Panc1 (cell line): ENCODE measurements around the gene SLITRK2. TPM values are rescaled to one million over a fixed set of nuclear protein-coding genes. Genes with fewer than 3 reads are reported as not detected.

ENCODE experiments used
- ATAC-seq: fragments of 200-7000 bp; cut with Tn5 transposase; 2 replicates; pipeline ENCODE4 v1.9.1; 2020; ENCODE audit warnings: mild to moderate bottlenecking, moderate library complexity
- BruUV-seq: library from RNA; stranded (reverse); fragments of 400-500 nt; replicated peaks from 2 replicates; lab custom pipeline; 2021; lab: Mats Ljungman, UMichigan
- CTCF ChIA-PET: fragments of 300-600 bp; sonication (Branson Sonifier 250); formaldehyde crosslinking; loops from one replicate; lab custom pipeline; 2022; ENCODE audit warnings: antibody characterized with exemption; lab: Charles Lee
- POLR2A ChIA-PET: fragments of 300-600 bp; sonication (Branson Sonifier 250); formaldehyde crosslinking; loops from one replicate; lab custom pipeline; 2022; ENCODE audit warnings: antibody characterized with exemption; lab: Charles Lee
- DNase-seq: peaks from one replicate; pipeline ENCODE4 v3.0.0-alpha.2; 2010; ENCODE audit warnings: low read depth, low spot score
- H3K27ac ChIP-seq: 2 replicates; pipeline ENCODE4 v1.5.1; 2011; ENCODE audit warnings: mild to moderate bottlenecking, low read length, inconsistent platforms
- H3K27me3 ChIP-seq: fragments of 200-500 bp; sonication (Bioruptor generic); 2 replicates; pipeline ENCODE4 v1.6.0; 2014; ENCODE audit warnings: low read length, inconsistent platforms; ENCODE audit not compliant: control insufficient read depth, insufficient read depth
- H3K36me3 ChIP-seq: fragments of 200-500 bp; sonication (Bioruptor generic); 2 replicates; pipeline ENCODE4 v1.5.1; 2014; ENCODE audit warnings: inconsistent platforms, mild to moderate bottlenecking, low read length, moderate library complexity; ENCODE audit not compliant: control insufficient read depth, insufficient read depth
- H3K4me1 ChIP-seq: 2 replicates; pipeline ENCODE4 v1.5.1; 2011; ENCODE audit warnings: inconsistent platforms, mild to moderate bottlenecking, low read length, moderate library complexity; ENCODE audit not compliant: control insufficient read depth, insufficient read depth
- H3K4me3 ChIP-seq, 2 experiments: 2 replicates each; pipeline ENCODE4 v1.5.1; 2011 to 2012; ENCODE audit warnings: low read depth in 2 of 2, low read length in 2 of 2, mild to moderate bottlenecking in 2 of 2, inconsistent platforms in 1 of 2, moderate library complexity in 1 of 2
- H3K9me3 ChIP-seq: fragments of 200-500 bp; sonication (Bioruptor generic); 2 replicates; pipeline ENCODE4 v1.5.1; 2014; ENCODE audit warnings: low read depth, mild to moderate bottlenecking, inconsistent platforms, low read length, moderate library complexity; ENCODE audit not compliant: control insufficient read depth, insufficient read depth
- CTCF ChIP-seq: fragments of 450-650 bp; IDR thresholded peaks from 2 replicates; pipeline ENCODE4 v1.5.1; 2017; ENCODE audit warnings: mild to moderate bottlenecking
- POLR2AphosphoS5 ChIP-seq: IDR thresholded peaks from 2 replicates; pipeline ENCODE4 v1.6.1; 2012; ENCODE audit warnings: mild to moderate bottlenecking, low read depth, low read length, moderate library complexity
- REST ChIP-seq, 2 experiments: IDR thresholded peaks; 2 replicates each; pipeline ENCODE4 v1.6.1; 2011 to 2012; ENCODE audit warnings: low read depth in 2 of 2, control low read depth in 1 of 2, low read length in 1 of 2, mild to moderate bottlenecking in 1 of 2, moderate library complexity in 1 of 2; ENCODE audit not compliant: insufficient read depth in 1 of 2
- SIN3A ChIP-seq: IDR thresholded peaks from 2 replicates; pipeline ENCODE4 v1.6.1; 2012; ENCODE audit warnings: low read depth, mild to moderate bottlenecking, low read length, moderate library complexity, borderline replicate concordance; ENCODE audit not compliant: insufficient read depth
- TCF7L2 ChIP-seq: IDR thresholded peaks from 2 replicates; pipeline ENCODE4 v1.6.1; 2011; ENCODE audit warnings: mild to moderate bottlenecking, low read depth, low read length, inconsistent platforms
- in situ Hi-C: cut with HindIII; loops from 2 replicates; pipeline ENCODE4 v1.10.0; 2016; ENCODE audit warnings: low sequenced_read_pairs, low pct_unique_long_range_greater_than_20kb
- intact Hi-C: fragments of 100-400 bp; cut with micrococcal nuclease; formaldehyde crosslinking; loops from one replicate; pipeline ENCODE4 v1.10.0; 2022; ENCODE audit not compliant: unreplicated experiment
- total RNA-seq: library from RNA; stranded (reverse); gene quantifications from one replicate; pipeline ENCODE4 v1.2.1, GENCODE V29; 2021; ENCODE audit not compliant: unreplicated experiment

SLITRK2 gene
- total RNA-seq, 1 experiment from 2014 or later = 0.59 TPM

- H3K4me3 ChIP-seq = no peak overlapping the region
- DNase-seq (no peak), ATAC-seq (no peak)
- H3K9me3 ChIP-seq = no peaks in the 10 kb centered on the region
- H3K27ac ChIP-seq = no peak overlapping the region
- POLR2A ChIA-PET = no interaction called here
- no peaks in the 10 kb centered on the region for H3K4me1 ChIP-seq
- CTCF ChIA-PET = interaction anchor here (0.6 kb wide), 1 partner anchor 12 kb away, joined by 4 read pairs; no protein-coding TSS in a partner anchor
- no TSS peak for BruUV-seq
- no peaks in the 10 kb centered on the region for H3K36me3 ChIP-seq
- intact Hi-C loops = no loop called here
- no peaks in the 10 kb centered on the region for H3K27me3 ChIP-seq
- no peak for TF ChIP-seq CTCF
- TF ChIP-seq TCF7L2 = no peak
- no peak for TF ChIP-seq REST (IDR thresholded peaks at IDR 0.05; ENCODE audit: insufficient read depth in 1 of 2, low read depth in 2 of 2, low read length in 1 of 2)
- no peak for TF ChIP-seq SIN3A
- TF ChIP-seq POLR2AphosphoS5 = no peak
- in situ Hi-C loops = no loop called here
Observed at GRCh38 chrX:145826466-145826865, 8.8 kb downstream of the SLITRK2 start.

GRCh38 chrX:145832796-145833195 is 15.2 kb downstream of the SLITRK2 start:
- CTCF ChIA-PET = no interaction called here
- H3K36me3 ChIP-seq = no peaks in the 10 kb centered on the region
- no peak overlapping the region for H3K27ac ChIP-seq
- DNase-seq = no peak
- no peaks in the 10 kb centered on the region for H3K9me3 ChIP-seq
- no peaks in the 10 kb centered on the region for H3K4me1 ChIP-seq
- BruUV-seq = no TSS peak
- POLR2A ChIA-PET = no interaction called here
- in situ Hi-C loops = no loop called here
- no peak for TF ChIP-seq POLR2AphosphoS5
- no peak for TF ChIP-seq SIN3A
- no peak for TF ChIP-seq TCF7L2
- H3K4me3 ChIP-seq = no peak overlapping the region
- intact Hi-C loops = no loop called here
- no peaks in the 10 kb centered on the region for H3K27me3 ChIP-seq
- no peak for ATAC-seq

- H3K36me3 ChIP-seq = no peaks in the 10 kb centered on the region
- ATAC-seq = no peak
- no peaks in the 10 kb centered on the region for H3K9me3 ChIP-seq
- ChIA-PET CTCF (no interaction called here), POLR2A (no interaction called here)
- no peak for DNase-seq
- no peak overlapping the region for H3K4me3 ChIP-seq
- TF ChIP-seq SIN3A (no peak), TCF7L2 (no peak), REST (IDR thresholded peaks at IDR 0.05; ENCODE audit: insufficient read depth in 1 of 2, low read depth in 2 of 2, low read length in 1 of 2) (no peak), POLR2AphosphoS5 (no peak), CTCF (no peak)
- H3K27me3 ChIP-seq = no peaks in the 10 kb centered on the region
- H3K27ac ChIP-seq = no peak overlapping the region
- intact Hi-C loops = no loop called here
- in situ Hi-C loops = no loop called here
- H3K4me1 ChIP-seq = no peaks in the 10 kb centered on the region
- no TSS peak for BruUV-seq
Observed at GRCh38 chrX:145840531-145840930, 22.9 kb downstream of the SLITRK2 start.
